HG03558 (cell line): ENCODE data around the gene RTTN.

ENCODE experiments used
- ATAC-seq: cut with Tn5 transposase; IDR thresholded peaks from one replicate; pipeline ENCODE4 v1.9.1; 2021; ENCODE audit warnings: moderate number of reproducible peaks; ENCODE audit not compliant: unreplicated experiment; ENCODE audit errors: extremely low read depth

RTTN gene

GRCh38 chr18:70219688-70220087, 14.2 kb upstream of the RTTN start:
- no peak for ATAC-seq

- no peak for ATAC-seq
Observed at GRCh38 chr18:70216788-70217187, 11.3 kb upstream of the RTTN start.

GRCh38 chr18:70207181-70207580, 1.7 kb upstream of the RTTN start:
- ATAC-seq: no peak

GRCh38 chr18:70200286-70200685, 5.2 kb downstream of the RTTN start:
- ATAC-seq: no peak

- ATAC-seq: no peak
Observed at GRCh38 chr18:70197844-70198243, 7.6 kb downstream of the RTTN start.

GRCh38 chr18:70197026-70197425, 8.5 kb downstream of the RTTN start:
- no peak for ATAC-seq

- no peak for ATAC-seq
Observed at GRCh38 chr18:70195852-70196434, 9.5 kb downstream of the RTTN start.

- ATAC-seq: peak; percentile 30
Observed at GRCh38 chr18:70195014-70195614, 10.4 kb downstream of the RTTN start.

- peak; percentile 81 for ATAC-seq
Observed at GRCh38 chr18:70194227-70194890, 11.1 kb downstream of the RTTN start.

GRCh38 chr18:70190529-70190928, 15.0 kb downstream of the RTTN start:
- no peak for ATAC-seq

- no peak for ATAC-seq
Observed at GRCh38 chr18:70188113-70188512, 17.4 kb downstream of the RTTN start.

GRCh38 chr18:70183441-70183840, 22.0 kb downstream of the RTTN start:
- ATAC-seq: no peak

GRCh38 chr18:70182548-70182947, 22.9 kb downstream of the RTTN start:
- no peak for ATAC-seq

GRCh38 chr18:70181725-70182124, 23.8 kb downstream of the RTTN start:
- no peak for ATAC-seq

GRCh38 chr18:70181015-70181414, 24.5 kb downstream of the RTTN start:
- no peak for ATAC-seq

- ATAC-seq: no peak
Observed at GRCh38 chr18:70176537-70176936, 28.9 kb downstream of the RTTN start.

GRCh38 chr18:70175216-70175615, 30.3 kb downstream of the RTTN start:
- no peak for ATAC-seq

- ATAC-seq: no peak
Observed at GRCh38 chr18:70172225-70172624, 33.3 kb downstream of the RTTN start.

- ATAC-seq: no peak
Observed at GRCh38 chr18:70169747-70170146, 35.7 kb downstream of the RTTN start.

GRCh38 chr18:70166668-70167067, 38.8 kb downstream of the RTTN start:
- no peak for ATAC-seq

- no peak for ATAC-seq
Observed at GRCh38 chr18:70165936-70166335, 39.6 kb downstream of the RTTN start.
